ENCODE data around the gene ZNF768.

GRCh38 chr16:30518552-30518951 is 7.8 kb downstream of the ZNF768 start:
- no peak for TF ChIP-seq CTCF (IDR thresholded peaks at IDR 0.05)
- TF ChIP-seq EZH2 (IDR thresholded peaks at IDR 0.05), result no peak

Measured in neural progenitor cell (in vitro differentiated cells).